NCI-H82 treated with DMSO at 0.1 percent for 48 hours (cell line): ENCODE results near the gene SNX9.

Experiments used
- DNase-seq: peaks from one replicate; lab custom pipeline; 2025; ENCODE audit not compliant: unreplicated experiment; lab: John Stamatoyannopoulos, UW

The SNX9 gene

GRCh38 chr6:157800420-157801237 is 22.4 kb upstream of the SNX9 start:
- no peak for DNase-seq

- DNase-seq, result no peak
These were observed 18.4 kb upstream of the SNX9 start for GRCh38 chr6:157804448-157805327.

DNA sequence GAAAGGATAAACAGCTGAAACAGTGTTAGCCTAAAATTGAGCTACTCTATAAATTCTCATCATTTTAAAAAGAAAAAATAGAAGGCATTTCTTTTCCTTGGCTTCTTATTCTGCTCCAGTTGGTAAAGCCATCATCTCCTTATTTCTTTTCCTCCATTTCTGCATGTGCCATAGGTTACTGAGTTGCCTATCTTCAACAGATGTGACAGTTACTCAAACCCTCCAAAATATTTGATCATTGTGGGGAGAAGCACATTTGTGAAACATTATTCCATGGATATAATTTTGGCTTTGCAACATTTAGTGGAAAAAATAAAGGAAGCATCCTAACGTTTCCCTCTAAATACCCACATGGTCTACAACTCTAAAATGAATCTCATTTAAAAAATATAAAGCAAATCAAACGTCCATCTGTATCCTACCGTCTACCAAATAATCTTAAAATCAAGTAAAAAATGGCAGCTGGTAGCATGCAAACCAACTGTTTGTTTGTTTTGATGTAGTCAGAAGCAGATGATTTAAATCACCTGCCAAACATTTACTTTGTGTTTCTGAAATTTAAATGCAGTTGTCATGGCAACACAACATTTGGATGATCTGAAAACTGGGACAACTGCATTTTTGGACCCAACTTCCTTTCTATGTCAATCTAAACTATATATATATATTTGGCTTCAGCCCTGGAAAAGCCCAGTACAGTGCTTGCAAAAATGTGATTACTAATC is 16.8 kb upstream of the SNX9 start:
- no peak for DNase-seq

DNA sequence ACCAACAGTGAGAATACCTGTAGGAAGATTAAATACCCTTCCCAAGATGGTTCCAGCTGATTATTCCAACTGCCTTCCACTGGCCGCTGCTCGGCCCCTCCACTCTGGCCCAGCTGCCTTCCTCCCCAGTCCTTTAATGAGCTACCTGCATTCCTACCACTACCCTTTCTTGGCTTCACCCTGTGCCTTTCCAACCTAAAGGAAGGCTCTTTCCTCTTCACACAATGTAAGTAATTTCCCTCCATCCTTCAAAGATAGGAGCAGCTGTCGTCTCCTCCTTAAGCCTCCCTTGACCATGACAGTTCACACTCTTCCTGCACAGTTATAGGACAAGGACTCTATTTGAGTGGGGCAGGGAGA is 16.2 kb upstream of the SNX9 start:
- no peak for DNase-seq

- DNase-seq, result no peak
These were observed 14.6 kb upstream of the SNX9 start for GRCh38 chr6:157808405-157808950.

DNA sequence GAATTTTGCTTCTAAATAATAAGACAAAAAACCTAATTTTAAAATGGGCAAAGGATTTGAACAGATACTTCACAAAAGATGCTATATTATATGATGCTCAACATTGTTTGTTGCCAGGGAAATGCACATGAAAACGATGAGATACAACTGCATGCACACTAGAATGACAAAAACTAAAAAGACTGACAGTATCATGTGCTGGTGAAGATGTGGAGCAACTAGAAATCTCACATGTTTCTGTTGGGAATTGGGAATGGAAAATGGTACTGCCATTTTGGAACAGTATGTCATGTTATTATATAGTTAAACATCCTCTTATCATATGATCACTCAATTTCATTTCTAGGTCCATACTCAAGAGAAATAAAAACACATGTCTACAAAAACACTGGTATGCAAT is 13.4 kb upstream of the SNX9 start:
- DNase-seq, result no peak

DNA sequence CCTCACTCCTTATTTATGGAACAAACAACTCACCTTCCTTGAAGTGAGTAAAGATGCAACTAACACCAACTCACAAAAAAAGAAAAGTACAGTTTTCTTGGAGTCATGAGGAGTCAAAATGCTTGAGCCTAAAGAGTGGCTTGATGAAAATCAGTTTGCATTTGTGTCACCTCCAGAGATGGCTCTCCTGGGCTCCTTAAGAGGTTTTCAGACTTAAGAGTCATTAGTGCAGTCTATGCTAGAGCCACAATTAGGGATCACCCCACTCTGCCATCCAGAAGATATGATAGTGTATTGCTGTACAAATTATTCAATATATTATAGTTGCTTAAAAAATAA is 11.9 kb upstream of the SNX9 start:
- no peak for DNase-seq

DNA sequence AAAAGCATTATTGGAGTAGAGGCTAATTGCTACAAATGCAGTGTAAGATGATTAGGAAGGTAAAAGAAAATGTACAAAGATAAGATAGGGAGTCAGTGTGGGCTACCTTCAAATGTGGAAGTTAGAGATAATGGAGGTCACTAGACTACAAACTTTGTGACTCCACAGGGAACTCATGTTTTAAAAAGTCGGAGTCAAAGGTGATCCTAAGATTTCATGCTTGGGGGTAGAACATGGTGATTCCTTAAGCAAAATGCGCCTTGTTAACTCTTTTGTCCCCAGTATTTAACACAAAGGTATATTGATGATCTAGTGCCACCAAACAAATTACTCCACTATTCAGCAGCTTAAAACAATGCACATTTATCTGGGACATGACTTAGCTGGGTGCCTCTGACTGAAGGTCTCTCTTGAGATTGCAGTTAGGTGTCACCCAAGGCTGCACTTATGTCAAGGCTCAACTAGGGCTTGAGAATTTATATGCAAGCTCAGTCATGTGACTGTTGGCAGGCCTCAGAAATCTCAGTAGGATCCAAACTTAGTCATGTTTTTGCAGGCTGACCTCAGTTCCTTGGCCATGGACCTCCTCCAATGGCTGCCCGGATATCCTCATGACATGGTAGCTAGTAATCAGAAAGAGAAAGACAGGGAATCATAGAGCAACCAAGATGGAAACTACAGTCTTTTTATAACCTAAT is 11.4 kb upstream of the SNX9 start:
- no peak for DNase-seq

DNA sequence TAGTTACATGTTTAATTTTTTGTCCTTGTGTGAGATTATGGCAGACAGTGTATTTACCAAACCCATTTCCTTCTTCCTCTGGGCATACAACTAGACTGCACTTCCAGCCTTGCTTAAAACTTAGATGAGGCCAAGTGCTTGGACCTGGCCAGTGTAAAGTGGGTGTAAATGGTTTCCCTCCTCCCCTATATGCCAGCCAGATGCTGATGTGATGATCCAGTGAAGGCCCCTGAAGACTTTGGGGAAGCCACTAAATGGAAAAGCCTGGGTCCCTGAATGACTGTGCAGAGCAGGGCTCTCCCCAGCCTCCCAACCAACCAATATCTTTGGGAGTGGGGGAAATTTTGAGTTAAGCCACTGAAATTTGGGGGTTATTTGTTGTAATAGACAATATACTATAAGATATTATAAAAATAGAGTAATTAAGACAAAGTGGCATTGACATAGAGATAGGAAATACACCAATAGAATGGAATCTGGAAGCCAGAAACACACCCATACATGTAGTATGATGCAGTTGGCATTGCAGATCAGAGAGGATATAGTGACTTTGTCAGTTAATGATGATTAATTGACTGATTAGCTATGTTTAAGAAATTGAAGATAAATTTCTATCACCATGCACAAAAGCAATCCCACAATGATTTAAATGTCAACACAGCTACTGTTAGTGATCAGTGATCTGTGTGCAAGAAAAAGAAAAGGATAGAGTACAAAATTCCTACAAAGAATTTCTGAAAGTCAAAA is 10.4 kb upstream of the SNX9 start:
- no peak for DNase-seq

DNA sequence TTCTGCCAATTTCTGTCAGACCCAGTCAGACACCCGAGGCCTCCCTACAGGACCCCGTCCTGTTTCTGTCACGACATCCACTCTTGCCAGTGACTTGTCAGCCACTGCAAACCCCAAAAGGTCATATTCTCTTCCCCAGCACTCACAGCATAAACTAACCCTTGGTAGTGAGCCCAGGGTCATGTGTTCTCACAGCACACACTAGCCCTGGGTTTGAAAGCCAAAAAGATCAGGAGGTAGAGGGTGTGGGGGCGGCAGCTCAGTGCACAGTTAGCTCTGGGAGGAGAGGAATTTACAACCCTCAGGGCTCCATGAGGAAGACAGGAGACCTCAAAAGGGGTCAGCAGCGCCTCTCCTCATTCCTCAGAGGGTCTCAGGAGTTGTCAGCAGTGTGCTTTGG is 9.9 kb upstream of the SNX9 start:
- DNase-seq, result no peak

DNA sequence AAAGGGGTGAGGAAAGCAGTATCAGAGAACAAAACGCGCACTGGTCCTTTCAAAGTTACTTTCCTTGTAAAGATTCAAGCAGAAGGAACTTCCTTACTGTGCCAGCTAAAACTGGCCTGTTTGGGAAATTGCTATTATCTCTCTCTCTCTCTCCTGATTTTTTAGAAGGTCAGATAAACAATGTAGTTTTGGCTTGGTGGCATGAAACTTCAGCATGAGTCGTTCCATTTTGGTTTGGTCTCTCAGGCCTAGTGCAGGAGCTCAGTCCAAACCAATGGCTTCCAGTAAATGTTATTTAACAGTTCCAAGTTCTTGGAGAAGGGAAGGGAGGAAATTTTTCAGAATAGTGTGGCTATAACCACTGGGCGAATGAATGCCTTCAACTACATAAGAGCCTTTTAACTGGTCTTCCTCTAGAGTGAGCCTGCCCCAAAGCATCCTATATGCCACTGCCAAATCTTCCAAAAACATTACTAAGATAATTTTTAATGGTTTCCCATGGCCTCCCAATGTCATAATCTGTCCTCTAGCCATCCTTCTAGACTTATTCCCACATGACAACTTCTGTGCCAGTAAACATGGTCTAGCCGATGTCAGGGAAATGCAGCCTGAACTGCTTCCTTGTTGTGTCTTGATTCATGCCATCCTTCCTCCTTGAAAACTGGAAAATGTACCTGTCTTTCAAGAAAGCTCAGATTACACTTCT is 9.1 kb upstream of the SNX9 start:
- DNase-seq, result no peak

- DNase-seq, result no peak
These were observed 8.2 kb upstream of the SNX9 start for GRCh38 chr6:157814883-157815282.

GRCh38 chr6:157821342-157822033 is 1.6 kb upstream of the SNX9 start:
- DNase-seq, result no peak

DNA sequence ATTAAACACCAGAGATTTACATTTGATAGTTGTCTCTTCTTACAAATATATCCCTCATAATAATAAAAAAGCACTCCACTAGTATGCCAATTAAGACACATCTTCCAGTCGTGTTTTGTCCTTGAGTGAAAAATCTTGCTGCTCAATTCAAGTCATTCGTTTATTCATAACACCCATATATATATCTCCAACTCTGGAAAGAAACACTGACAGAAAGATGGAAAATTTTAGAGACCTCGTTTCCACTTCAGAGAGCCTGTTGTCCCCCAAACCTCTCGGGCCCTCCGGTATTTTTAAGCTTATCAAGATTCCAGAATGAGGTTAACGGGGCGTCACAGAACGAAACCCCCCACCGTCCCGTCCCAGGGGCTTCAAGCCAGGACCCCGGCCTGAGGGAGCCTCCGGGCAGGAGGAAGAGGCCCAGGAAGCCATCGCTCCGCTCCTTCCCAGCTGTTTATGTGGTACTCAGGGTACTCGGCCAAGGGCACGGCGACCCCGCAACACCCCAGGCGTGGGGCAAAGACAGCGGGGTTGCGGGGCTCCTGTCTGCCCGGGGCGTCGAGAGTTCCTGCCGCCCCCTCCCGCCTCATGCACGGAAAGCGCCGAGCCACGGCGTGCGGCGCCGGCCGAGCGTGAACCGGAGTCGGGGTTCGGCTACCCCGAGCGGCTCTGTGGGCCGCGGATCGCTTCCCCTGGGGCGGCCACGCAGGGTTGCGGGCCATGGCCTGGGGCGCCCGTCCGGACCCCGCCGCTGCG is 623 bp upstream of the SNX9 start:
- DNase-seq, result no peak

DNA sequence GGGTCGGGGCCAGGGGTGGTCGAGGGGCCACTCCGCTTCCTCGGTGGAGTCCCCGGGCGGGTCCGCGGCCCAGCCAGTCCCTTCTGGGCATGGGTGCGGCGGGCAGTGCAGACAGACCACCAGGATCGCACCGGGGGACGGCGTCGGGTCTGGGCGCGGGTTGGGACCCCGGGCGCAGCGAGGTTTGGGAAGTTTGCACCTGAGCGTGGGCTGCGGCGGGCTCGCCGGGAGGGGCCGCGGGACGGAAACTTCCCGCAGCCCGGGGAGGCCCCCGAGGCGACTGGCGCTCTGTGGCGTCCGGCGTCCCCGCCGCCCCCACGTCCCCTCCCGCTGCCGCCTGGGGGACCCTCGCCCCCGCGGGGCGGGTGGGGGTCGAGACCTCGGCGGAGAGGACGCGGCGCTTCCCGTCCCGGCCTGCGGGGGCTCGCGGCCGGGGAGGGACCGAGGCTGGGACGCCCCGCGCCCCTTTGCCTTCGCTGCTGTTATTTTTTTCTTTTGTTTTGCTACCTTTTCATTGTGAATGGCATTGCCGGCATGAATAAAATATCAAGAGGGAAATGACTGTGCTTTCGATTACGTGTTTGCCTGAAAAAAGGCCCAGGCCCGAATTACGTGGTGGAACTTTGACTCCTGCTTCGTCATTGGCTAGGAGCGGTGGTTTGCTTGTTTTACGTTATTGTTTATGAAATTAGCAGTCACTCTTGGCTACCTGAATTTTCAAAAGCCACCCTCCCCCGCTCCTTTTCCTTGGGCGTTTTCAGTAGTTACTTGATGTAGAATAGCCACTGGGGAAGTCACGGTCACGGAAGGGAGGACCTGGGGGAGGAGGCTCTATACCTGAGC is 703 bp downstream of the SNX9 start:
- DNase-seq, result peak; percentile 19

DNA sequence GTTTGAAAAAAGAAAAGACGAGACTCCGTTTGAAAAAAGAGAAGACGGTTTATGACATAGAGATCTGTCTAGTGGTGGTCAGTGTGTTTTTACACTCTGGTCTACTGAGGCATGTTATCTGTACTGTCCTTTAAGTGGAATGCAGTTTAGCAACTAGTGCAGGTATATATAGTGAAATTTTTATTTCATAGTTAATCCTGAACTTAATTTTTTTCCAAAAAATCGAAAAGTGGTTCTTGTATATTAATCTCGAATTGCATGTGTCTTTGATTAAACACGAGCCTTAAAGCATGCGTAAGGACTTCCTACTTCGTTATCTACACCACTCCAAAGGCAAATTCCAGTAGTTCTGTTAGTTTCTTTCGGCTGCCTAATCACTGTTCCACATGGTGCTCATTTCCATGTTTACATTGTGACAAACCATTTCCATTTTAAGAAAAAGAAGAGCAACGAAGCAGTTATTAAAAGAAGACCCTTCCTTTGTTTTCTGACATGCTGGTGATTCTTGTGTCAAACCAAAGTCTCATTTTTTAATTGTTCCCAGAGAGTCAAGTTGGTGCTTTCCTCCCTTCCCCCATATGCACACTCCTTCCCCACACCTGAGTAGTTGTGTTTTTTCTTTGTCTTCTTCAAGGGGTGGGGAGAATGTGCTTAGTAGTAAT is 2.3 kb downstream of the SNX9 start:
- DNase-seq, result no peak
